GM19193 (cell line): ENCODE data around the gene C16orf90.

Source experiments
- POLR2A ChIP-seq: IDR thresholded peaks from 4 replicates; pipeline ENCODE4 v1.6.1; 2011; ENCODE audit not compliant: insufficient read depth, insufficient read length; ENCODE audit errors: extremely low read depth

C16orf90 gene

DNA sequence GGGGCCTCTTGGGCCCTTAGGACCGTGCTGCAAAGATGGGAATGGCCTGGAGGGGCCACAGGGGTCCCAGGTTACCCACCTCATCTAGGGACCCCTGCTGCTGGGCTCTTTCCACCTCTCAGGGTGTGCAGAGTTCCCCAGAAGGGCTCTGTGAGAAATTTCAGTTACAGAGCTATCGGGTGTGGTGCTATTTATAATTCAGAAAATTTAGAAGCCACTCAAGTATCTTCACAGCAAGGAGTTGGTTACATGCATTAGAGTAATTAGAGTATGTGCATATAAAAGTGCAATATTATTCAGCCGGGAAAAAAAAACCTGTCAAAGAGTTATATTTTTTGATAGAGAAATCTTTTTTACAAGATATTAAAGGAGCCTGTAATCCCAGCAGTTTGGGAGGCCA lies 18.9 kb downstream of the C16orf90 start:
- no peak for TF ChIP-seq POLR2A

DNA sequence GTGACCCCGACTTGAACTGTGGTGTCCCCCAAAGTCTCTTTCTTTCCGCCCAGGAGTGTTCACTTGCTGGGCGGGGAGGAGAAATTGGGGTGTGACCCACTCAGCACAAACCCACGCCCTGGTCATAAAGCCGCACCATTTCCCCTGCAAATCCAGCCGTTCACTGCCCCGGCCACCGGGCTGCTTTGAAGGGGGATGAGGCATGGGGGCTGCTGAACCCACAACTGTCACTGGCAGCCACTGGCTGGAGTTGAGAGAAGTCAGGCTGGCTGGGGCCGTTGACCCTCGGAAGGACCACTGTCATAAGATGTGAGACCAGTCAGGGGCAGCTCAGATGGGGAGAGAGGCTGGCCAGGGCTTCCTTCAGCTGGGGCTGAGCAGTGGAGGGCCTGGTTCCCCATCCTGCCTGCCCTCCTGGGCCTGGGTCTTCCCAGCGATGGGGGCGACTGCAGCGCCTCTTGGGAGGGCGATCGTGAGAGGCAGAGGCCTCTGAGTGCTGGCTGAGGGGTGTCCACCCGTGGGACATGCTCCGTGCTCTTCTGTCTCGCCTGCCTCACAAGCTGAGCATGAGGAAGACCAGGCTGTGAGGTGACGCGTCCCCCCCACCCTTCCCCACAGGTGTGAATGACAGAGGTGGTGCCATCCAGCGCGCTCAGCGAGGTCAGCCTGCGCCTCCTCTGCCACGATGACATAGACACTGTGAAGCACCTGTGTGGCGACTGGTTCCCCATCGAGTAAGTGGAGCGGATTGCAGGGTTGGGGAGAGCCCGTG lies 19.5 kb downstream of the C16orf90 start:
- no peak for TF ChIP-seq POLR2A

DNA sequence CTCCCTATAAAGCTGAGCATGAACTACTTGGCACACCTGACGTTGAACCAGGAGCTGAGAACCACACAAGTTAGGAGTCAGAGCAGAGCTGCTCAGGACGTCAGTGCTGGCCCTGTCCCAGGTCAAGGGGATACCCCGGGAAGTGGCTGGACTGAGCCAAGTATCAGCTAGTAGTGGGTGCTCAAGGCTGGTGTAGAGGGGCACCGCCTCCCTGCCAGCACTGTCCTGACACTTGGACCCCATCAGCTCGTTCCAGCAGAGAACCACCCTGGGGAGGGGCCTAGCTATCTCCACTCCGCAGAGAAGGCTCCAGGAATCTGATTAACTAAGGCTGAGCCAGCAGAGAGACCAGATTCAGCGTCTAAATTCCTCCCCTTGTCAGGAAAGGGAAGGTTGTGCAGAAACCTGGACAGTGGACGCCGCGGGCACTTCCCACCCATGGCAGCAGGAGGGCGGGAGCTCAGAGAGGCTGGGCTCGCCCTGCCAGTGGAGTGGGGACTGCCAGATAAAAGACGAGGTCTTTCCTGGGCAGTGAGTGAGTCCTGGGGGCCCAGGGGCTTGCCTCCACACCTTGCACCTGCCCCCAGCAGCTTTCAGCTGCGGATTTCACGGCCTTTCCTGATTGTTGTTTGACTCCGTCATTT lies 21.0 kb downstream of the C16orf90 start:
- no peak for TF ChIP-seq POLR2A

DNA sequence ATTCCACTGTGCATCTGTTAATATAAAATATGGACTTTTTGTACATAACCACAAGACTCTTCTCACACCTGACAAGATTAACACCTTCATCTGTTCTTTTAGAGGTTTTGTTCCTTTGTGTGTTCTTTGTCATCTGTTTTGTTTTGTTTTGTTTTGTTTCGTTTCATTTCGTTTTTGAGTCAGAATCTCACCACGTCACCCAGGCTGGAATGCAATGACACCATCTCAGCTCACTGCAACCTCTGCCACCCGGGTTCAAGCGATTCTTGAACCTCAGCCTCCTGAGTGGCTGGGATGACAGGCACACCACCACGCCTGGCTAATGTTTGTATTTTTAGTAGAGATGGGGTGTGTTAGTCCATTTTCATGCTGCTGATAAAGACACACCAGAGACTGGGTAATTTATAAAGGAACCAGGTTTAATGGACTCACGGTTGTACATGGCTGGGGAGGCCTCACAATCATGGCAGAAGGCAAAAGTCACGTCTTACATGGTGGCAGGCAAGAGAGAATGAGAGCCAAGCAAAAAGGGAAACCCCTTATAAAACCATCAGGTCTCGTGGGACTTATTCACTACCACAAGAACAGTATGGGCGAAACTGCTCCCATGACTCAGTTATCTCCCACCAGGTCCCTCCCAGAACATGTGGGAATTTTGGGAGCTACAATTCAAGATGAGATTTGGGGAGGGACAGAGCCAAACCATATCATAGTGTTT lies 22.3 kb downstream of the C16orf90 start:
- no peak for TF ChIP-seq POLR2A

DNA sequence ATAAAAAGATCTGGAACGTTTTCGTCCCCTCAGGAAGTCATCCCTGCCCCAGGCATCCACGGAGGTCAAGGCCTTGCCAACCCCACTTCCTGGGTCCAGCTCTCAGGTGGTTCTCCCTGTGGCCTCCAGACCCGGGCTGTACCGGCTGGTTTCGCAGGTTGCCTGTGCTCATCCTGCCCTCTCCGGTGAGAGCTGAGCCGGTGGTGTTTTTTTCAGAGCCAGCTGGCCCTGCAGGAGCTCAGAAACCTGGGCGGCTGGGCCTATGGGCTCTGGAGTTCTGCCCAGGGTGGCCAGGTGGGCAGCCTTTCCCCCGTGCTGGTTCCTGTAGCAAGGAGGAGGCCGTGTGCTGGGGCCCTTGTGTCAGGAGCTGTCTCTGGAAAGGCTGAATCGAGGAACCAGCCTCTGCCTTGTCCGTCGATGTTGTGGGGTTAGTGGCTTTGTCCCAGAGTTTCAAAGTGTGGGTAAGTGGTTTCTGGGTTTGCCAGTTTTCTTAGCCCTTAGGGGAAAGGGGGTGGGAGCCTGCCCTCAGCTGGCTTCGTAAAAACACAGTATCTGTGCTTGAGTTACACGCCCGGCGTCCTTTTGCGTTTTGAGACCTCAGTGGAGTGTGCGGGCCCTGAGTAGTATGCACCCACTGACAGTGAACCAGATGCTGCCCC lies 23.6 kb downstream of the C16orf90 start:
- no peak for TF ChIP-seq POLR2A

DNA sequence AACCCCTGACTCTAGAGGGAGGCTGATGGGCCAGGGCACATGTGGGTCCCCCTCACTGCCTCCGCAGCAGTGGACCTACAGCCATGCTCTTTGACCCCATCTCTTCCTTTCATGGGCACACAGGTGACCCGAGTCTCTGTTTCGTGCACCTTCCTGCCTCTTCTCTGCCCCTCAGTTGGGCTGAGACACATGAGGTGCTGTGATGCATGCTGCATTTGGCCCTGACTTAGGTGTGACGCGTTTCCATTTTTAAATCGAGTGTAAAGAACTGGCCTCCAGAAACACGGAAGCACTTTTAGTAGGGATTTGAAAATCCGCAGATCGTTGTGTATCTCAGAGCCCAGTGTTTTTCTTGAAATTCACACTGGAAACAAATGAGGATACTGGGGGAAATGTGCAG lies 24.6 kb downstream of the C16orf90 start:
- no peak for TF ChIP-seq POLR2A

DNA sequence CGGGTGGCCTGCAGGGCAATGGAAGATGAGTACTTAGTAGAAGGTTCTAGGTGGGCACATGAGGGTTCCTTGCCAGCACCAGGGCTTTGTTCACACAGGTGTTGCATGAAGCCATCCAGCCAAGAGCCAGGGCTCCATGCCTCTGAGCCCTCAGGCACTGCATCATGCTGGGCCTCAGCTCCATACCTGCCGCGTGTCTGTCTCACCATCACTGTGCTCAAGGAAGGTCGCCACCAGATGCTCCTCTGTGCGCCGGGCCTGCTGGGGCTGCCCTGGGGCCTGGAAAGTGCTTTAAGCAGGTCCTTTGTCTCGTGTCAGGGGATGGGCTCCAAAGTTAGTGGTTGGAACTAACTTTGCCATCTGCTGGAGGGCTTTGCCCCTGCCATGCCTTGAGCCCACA lies 25.6 kb downstream of the C16orf90 start:
- TF ChIP-seq POLR2A, result no peak

DNA sequence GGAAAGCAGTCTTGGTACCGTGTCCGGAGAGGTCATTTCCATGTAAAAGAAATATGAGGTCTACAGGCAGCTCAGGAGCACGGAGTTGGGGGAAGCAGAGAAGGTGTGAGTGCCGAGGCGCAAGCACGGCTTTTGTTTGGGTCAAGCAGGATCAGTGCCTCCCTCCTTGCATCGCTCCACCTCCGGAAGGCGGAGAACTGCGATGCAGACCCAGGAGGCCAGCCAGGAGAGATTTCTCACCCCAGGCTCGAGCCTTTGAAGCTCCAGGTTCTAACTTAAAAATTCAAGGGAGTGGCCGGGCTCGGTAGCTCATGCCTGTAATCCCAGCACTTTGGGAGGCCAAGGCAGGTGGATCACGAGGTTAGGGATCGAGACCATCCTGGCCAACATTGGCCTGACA lies 26.8 kb downstream of the C16orf90 start:
- TF ChIP-seq POLR2A, result no peak

DNA sequence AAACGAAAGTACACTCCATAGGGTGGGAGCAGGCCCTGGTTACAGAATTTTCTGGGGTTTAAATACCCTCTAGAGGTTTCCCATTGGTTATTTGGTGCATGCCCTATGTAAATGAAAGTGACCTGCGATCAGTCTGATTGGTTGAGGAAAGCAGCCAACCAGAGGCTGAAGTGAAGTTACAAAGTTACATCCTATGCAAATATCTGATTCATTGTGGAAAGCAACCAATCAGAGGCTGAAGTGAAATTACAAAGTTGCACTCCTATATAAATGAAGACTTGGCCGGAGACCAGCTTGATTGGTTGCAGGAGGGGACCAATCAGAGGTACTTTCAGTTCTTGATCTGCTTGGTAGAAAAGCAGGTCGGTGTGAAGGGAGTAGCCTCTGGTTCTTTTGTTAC lies 27.4 kb downstream of the C16orf90 start:
- TF ChIP-seq POLR2A, result no peak

DNA sequence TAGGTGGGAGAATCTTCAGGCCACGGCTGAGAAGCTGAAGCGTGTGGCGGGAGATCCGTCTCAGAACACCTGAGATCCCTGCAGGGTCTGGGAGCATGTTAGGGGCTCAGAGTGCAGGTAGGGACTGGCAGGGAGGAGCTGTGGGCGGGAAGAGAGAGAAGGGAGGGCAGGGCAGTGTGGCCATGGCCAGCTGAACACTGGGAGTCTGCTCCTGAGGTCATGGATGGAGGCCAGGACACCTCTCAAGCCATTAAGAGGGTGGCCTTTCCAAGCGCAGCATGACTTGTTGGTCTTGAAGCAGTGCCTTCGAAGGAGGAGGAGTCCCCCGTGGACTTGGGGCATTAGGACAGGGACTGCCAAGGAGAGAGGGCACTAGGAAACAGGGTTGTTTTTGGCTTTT lies 28.1 kb downstream of the C16orf90 start:
- TF ChIP-seq POLR2A, result no peak

DNA sequence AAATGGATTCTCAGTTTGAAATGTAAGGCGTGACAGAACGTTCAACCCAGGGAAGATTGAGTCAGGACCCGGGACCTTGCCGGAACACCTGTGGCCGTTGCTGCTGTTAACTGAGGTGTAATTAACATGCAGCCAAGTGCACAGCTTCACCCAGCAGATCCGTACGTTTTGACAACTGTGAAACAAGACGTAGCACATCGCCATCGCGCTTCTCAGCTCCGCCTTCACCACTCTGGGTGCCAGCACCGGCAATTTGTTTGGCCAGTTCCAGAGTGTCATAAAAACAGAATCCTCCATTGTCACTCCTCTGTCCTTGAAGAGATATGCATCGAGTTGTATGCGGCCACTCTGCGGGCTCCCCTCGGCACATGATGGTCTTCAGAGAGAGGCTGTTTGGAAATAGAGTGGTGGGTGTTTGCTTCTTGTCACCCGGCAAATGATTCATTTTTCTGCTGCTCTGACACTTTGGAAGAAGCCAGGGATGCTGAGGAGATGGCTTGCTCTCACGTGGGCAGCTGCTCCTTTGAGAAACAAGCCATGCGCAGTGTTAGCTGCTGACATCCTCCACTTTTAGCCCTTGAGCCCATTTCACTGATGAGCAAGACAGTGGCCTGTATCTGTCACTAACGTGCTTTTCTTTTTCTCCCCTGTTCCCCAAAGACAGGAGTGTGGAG lies 29.2 kb downstream of the C16orf90 start:
- TF ChIP-seq POLR2A, result no peak

DNA sequence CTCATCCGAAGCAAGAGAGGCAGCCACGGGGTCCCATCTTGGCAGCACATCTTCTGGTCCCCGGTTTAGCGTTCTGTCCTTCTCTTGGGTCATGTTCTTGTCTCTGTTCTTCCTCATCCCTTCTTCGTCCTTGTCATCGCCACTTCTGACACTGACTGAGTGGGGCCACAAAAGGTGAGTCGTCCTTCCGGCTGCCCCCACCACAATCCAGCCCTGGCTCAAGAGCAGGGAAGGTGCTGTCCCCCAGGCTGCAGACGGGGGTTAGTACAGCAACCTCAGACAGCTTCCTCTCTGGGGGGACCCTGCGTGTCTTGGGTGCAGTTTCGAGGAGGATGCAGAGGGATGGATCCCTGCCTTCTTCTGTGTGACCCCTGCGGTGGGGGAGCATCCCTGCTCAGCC lies 30.0 kb downstream of the C16orf90 start:
- TF ChIP-seq POLR2A, result no peak

DNA sequence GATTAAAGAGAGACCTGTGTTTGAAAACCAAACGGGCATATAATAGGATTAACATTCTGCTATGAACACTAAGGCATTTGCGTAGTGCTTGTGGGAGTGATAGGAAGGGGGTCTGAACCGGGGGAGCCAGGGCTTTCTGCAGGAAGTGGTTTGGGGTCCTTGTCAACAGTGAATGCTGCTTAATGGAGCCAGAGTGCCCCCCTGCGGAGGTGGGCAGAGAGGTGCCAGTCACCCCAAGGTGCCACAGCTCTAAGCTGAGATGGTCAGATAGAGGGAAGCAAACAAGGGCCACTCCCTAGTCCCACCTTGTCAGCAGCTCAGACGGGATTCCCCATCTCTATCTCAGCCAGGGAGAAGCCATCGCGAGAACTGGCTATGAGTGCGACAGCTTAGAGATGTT lies 34.1 kb downstream of the C16orf90 start:
- no peak for TF ChIP-seq POLR2A

DNA sequence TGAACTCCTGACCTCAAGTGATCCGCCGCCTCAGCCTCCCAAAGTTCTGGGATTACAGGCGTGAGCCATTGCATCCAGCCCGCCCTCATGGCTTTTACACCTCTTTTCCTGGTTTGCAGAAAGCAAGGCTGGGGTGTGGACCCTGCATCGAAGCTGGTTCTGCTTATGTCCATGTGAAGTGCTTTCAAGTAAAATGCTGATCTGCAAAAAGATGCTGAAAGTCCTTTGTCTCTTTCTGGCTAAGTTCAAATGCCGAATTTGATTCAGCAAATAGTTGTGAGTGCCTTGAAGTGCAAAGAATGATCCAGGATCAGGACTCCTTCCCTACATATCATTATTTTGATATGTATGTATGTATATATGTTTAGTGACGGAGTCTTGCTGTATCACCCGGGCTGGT lies 34.7 kb downstream of the C16orf90 start:
- no peak for TF ChIP-seq POLR2A

DNA sequence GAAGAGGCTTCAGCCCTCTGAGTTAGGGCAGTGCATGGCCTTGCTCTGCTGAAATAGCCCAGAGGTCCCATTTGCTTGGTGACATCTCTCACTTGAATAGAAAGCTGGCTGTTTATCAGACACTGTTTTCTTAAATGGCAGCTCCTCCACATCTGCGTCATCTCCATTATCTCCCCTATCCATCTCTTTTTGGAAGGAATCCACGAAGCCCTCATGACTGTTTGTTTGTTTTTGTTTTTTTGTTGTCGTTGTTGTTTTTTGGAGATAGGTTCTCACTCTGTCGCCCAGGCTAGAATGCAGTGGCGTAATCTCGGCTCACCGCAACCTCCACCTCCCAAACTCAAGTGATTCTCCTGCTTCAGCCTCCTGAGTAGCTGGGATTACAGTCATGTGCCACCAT lies 35.2 kb downstream of the C16orf90 start:
- no peak for TF ChIP-seq POLR2A
